GM19099 (cell line): ENCODE data around the gene TULP4.

Experiments used
- POLR2A ChIP-seq: IDR thresholded peaks from 3 replicates; pipeline ENCODE4 v1.6.1; 2011; ENCODE audit warnings: low read depth; ENCODE audit not compliant: insufficient read length; ENCODE audit errors: extremely low read depth

The TULP4 gene

DNA sequence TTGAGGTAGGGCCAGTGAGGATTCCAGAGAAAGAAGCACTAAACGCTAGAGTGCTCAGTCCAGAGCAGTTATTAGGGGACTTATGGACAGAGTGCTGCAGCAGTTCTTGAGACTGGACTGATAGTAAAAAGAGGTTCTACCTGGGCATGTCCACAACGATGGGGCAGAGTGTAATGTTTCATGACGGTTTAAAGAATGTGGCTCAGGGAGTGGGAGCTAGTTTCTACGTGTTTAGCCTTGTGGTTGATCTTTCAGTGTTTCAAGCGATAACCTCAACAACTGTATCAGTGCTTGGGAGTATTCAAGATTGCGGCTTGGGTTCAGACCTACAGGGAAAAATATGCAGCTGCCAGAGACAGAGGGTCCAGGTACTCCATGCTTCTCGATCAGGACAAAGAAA lies 67.1 kb downstream of the TULP4 start:
- TF ChIP-seq POLR2A = no peak

DNA sequence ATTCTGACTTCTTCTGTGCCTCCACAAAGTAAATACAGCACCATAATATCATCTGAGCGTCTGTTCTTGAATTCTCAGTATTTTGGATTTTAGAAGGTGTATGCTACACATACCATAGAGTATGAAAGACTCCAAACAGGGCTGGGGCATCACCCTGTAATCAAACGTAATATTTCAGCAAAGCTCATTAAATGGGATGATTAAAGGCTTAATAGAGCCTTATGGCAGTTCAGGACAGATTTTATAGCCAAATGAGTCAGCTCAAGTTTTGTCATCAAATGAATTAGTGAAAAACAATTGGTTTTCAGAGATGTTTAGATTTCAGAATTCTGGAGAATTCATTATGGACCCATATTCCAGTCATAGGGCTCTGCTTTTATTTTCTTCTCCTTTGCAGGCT lies 68.9 kb downstream of the TULP4 start:
- TF ChIP-seq POLR2A = no peak

DNA sequence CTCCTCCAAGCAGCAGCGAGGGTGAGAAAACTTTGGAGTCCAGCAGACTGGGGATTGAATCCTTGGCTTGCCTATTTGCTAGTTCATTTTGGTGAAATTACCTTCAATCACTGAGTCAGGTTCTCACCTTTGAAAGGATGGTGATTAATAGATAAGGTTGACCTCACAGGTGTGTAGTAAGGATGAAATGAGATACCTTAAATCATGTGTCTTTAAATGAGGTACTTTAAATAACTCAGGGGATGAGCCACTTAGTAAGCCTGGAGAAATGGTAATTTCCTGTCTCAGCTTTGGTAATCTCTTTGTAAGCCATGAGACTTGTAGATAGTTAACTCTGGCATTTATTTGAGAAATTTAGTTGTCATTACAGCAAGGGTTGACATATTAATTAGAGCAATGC lies 70.2 kb downstream of the TULP4 start:
- no peak for TF ChIP-seq POLR2A

DNA sequence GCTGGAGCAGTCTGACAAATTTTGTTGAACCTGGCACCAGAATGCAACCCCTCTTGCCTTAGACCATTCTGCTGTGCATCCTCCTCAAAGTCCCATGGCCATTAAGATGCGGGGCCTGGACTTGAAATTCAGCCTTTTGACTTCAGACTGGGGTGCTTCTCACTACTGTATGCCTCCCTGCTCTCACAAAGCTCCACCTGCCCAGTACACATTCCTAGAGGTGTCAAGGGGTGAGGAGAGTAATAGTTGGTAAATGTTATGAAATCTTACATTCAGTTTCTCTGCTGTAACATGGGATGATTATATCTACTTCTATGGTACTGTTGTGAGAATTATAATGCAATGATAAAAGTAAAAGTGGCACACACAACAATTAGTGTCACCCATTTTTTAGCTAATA lies 70.8 kb downstream of the TULP4 start:
- no peak for TF ChIP-seq POLR2A

DNA sequence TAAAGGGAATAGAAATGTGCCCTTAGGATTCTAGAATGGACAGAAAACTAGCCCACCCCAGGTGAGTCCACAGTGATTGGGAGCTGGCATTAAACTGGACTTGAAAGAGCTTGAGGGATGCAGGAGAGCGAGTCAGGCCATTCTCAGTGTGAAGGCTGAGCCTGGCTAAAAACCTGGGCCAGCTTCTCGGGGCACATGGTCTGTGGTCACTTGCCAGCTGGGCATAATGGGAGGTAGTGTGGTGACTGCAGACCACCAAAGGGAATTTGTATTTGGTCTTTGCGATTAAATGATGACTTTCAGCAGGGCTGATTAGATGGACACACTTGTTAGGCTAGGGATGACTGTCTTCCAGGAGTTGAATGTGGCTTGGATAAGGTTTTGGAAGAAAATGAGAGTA lies 71.3 kb downstream of the TULP4 start:
- TF ChIP-seq POLR2A = no peak

DNA sequence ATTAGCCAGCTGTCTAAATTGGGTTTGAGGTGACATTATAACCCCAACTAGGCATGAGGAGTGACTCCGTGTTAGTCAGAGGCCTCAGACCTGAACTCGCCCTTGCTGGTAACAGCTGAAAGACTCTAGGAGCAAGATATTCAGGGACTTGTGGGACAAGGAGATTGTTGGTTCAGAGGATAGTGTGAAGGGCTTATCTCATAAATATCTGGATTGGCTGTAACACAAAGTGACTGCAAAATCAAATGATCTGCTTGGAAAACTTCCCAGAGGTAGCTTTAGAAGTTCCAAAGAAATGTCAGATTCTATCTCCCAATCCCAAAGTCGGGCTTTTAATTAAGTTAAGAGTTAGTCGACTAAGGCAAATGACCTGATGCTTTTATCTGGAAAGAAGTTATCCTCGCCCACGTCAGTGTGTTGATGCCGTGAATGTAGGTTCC lies 72.4 kb downstream of the TULP4 start:
- no peak for TF ChIP-seq POLR2A

DNA sequence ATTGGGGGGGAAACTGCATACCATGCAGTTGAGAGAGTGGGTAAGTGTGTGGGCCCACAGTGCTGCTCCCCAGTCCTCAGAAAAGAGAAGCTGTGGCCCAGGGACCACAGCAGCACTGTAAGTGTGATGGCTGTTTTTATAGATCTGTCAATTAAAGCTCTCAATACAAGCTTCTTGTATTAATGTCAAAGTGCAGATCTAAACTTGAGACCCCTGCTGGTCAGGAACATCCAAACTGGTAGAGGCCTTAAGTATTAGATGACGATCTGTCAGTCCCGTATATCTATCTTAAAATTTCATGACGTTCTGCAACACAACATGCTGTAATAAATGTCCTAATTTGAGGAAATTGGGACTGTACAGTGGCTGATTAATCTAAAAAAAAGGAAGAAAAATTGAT lies 74.8 kb downstream of the TULP4 start:
- no peak for TF ChIP-seq POLR2A

DNA sequence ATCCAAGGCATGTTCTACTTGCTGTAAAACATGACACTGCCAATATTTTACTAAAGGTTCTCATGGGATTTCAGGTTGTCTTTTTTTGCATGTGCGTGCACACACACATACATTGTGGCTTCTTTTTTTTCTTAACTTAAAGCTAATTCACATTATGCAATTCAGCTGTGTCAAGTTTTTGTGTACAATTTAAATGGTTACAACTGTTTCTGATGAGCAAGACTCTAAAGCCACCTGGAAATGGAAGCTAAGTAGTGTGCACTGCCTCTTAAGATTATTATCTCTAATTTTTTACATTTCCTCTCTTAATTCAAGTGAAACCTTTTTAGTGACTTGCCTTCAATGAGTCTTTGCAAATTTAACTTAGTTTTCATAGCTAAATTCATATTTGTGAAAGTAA lies 75.3 kb downstream of the TULP4 start:
- no peak for TF ChIP-seq POLR2A

DNA sequence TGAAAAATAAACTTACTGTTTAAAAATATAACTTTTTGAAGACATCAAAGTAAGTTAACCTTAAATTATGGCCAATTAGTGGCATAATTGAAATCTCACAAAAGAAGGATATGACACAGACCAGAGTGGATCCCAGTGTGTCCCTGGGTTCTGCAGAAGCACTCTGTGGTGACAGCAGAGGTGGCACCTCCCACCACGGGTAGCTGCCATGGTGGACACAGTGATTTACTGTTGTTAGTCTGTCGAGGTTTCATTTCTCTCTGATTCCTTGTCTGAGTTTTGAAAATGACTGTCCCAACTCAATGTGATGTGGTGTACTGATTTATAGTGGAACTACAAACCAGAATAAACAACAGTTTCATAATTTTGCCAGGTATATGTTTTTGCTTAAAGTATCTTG lies 76.5 kb downstream of the TULP4 start:
- TF ChIP-seq POLR2A = no peak

DNA sequence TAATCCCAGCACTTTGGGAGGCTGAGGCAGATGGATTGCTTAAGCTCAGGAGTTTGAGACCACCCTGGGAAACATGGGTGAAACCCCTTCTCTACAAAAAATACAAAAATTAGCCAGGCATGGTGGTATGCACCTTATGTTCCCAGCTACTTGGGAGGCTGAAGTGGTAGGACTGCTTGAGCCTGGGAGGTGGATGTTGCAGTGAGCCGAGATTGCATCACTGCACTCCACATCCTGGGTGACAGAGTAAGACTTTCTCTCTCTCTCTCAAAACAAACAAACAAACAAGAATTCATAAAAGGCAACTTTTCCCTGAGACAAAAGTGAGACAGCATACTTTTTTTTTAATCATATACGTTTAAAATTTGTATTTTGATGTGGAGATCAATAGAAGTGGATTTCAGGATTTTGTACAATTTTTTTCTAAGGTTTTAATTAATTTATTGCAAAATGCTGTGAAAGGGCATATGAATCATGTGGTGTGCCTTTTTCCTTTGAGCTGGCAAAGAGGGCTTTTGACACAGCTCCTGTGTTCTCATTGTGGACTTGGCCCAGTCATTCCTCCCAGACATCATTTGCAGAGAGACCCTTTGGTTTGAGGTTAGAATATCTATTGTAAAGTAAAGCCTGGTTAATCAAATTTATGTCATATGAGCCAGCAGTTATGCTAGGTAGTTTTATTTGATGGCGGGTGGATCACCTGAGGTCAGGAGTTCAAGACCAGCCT lies 77.1 kb downstream of the TULP4 start:
- no peak for TF ChIP-seq POLR2A

DNA sequence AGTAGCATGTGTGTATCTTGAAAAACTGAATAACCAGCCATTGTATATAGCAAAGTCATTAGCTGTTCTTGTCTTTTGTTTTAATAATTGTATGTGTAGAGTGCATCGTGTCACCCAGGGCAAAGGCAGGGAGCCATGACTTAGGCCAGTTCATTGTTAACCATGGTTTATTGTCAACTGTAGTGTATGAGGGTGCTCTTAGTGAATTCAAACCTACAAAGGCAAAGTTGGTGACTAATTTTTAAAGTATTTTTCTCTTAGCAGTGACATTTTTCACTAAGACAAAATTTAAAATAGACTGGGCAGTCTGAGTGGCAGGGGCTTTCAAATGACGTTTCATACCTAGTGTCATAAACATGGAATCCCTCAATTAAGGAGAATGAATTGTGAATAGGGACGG lies 79.0 kb downstream of the TULP4 start:
- no peak for TF ChIP-seq POLR2A

DNA sequence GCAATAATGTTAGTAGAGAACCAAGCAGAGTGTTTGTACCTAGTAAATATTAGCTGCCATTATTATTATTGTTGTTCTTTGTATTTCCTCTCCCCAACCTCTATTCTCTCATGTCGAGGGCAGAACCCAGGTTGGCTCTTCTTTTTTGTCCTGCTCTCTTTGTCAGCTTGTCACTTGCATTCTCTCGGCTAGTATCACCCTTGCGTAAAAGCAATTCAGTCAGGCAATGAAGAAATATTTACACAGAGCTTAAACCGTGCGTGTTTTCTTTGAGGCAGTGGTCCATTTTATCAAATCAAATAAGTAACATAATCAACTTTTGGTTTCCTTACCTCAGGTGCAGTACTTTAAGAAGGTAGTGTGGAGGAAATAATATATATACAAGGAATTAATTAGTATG lies 83.9 kb downstream of the TULP4 start:
- no peak for TF ChIP-seq POLR2A

DNA sequence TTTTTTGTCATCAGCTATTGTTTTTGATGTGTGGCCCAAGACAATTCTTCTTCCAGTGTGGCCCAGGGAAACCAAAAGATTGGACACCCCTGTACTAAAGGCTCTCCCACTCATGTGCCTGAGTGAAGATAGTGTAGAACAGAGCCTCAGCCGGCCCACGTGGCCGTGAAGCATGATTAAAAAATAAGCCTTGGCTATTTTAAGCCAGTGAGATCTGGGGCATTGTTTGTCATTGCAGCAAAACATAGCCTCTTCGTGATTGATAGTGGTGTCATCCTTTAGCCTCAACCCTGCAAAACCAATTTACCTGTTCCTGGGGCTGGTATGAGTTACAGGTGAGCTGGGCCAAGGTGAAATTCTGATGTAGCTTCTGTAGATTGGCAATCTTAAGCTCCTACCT lies 85.3 kb downstream of the TULP4 start:
- no peak for TF ChIP-seq POLR2A

DNA sequence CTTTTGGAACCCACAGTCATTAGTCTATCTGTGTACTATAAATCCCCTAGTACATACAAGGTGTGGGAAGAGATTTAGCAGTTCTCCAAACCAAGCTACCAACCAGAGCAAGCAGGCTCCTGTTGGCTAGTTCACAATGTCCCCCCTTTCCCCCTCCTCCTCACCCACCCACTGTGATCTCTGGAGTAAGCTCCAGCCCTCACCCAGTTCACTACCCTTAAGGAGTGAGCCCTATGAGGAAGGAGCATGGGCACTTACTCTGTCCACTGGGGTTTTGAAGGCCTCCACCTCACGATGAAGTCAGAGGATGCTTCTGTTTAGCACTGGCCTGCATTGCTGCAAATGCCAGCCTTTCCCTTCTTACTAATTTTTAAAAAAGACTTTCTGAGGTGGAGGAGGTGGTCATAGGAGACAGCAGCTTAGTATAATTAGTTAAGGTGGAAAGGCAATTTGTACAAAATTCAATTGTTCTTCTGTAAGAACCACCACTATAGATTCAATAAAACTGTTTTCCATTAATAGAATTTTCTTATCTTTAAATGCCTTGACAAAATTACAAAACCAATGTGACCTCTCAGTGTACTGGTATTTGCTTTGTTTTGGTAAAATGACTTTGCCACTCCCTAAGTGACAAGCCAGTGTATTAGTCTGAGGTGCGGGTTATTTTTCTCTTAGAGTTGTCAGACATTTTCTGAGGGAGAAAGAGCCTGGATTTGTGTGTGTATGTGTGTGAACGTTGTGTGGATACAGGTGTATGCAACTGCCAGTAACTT lies 86.2 kb downstream of the TULP4 start:
- no peak for TF ChIP-seq POLR2A

DNA sequence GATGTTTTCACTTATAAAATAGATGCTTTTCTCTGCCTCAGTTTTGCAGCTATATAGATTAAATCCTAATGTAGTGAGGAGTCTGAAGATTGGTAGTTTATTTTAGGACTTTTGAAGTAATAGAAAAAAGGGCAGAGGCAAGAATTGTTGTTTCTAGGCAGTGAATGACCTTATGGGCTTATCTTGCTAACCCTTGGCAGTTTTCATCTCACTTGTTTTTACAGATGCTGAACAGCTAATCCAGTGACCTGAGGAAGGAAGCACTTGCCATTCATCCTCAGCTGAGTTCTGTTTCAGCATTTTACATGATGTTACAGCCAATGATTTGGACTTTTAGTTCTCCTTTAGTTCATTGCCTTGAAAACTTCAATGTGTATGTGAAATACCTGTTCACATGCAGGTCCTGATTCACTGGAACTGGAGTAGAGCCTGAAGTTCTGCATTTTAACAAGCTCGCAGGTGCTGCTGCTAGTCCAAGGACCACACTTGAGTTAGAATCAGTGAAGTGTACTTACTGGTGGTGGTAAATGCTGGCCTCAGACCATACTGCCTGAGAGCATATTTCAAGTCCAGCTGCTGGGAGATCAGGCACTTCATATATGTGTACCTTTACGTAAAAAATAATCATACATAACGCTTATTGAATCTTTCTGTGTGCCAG lies 86.9 kb downstream of the TULP4 start:
- no peak for TF ChIP-seq POLR2A

DNA sequence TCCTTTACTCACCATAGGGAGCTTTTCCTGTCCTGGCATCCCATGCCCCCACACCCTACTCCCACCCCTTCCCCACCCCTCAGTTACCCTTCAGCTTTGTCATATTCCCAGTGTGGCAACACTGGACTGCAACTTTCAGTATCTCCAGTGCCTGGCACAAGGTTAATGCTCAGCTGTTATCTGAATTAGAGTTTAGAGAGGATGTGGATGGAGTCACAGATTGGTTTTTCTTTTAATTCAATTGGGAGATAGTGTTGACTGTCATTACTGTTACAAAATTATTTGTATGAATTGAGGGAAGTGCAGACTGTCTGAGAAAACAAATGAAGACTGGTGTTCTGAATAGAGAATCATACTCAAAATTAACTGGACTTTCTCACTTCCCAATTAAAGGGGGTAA lies 89.9 kb downstream of the TULP4 start:
- TF ChIP-seq POLR2A = no peak

DNA sequence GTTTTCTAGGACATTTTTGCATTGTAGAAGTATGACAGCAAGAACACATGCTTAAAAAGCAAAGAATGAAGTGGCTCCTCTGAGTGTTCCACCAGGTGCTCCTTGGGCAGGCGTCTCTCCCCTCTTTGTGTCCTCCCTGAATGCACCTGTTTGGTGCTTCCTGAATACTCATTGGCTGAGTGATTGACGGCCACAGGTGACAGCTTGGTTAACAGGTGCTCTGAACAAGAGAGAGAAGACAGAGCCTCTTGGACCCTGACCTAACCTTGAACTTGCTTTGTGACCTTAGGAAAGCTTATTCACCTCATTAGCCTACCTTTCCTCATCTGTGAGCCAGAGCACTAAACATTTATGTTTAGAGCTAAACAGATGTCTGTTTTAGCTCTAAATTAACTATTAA lies 93.7 kb downstream of the TULP4 start:
- no peak for TF ChIP-seq POLR2A

DNA sequence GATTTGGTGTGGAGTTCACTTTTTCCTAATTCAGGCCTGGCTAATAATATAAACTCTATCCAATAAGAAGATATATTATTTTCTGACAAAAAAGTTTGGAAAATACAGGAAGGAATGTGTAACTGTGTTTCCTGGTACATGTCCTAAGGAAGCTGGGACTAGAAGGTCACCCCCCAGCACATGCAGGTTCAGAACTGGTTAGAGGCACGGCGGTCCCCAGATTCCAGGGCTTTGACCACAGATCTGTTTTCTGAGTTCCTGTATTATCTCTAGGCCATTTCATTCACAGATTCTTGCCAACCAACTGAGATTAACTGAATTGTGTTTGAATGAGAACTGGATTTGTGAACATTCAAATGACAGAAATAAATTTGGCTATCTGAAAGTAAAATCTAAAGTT lies 94.5 kb downstream of the TULP4 start:
- no peak for TF ChIP-seq POLR2A
